ENCODE results near the gene CHRNA4.

Gene CHRNA4

GRCh38 chr20:63311833-63312243, 49.3 kb downstream of the CHRNA4 start:
- no peaks in the 10 kb centered on the region for H3K27me3 ChIP-seq (ENCODE audit: insufficient read depth, low read length, poor library complexity, severe bottlenecking)
- H2AFZ ChIP-seq (ENCODE audit: low read length): no peak overlapping the region
- H3K9ac ChIP-seq (ENCODE audit: low read depth, low read length, poor library complexity, severe bottlenecking): no peak overlapping the region
- H3K4me1 ChIP-seq (ENCODE audit: insufficient read depth, low read length, poor library complexity, severe bottlenecking): peaks cover 7% of the 10 kb centered on the region
- no peaks in the 10 kb centered on the region for H3K36me3 ChIP-seq (ENCODE audit: insufficient read depth, low read length)
- no peaks in the 10 kb centered on the region for H3K79me2 ChIP-seq (ENCODE audit: insufficient read depth, low read length)
- H3K4me2 ChIP-seq (ENCODE audit: low read depth, low read length, poor library complexity, severe bottlenecking): no peak overlapping the region
- no peaks in the 10 kb centered on the region for H3K9me3 ChIP-seq (ENCODE audit: insufficient read depth, low read depth, low read length)
- no peaks in the 10 kb centered on the region for H3F3A ChIP-seq (ENCODE audit: low read depth)
- TF ChIP-seq EZH2phosphoT487 (IDR thresholded peaks at IDR 0.05; ENCODE audit: borderline replicate concordance): no peak
- TF ChIP-seq, protein P1, sequence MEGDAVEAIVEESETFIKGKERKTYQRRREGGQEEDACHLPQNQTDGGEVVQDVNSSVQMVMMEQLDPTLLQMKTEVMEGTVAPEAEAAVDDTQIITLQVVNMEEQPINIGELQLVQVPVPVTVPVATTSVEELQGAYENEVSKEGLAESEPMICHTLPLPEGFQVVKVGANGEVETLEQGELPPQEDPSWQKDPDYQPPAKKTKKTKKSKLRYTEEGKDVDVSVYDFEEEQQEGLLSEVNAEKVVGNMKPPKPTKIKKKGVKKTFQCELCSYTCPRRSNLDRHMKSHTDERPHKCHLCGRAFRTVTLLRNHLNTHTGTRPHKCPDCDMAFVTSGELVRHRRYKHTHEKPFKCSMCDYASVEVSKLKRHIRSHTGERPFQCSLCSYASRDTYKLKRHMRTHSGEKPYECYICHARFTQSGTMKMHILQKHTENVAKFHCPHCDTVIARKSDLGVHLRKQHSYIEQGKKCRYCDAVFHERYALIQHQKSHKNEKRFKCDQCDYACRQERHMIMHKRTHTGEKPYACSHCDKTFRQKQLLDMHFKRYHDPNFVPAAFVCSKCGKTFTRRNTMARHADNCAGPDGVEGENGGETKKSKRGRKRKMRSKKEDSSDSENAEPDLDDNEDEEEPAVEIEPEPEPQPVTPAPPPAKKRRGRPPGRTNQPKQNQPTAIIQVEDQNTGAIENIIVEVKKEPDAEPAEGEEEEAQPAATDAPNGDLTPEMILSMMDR (conservative IDR thresholded peaks at IDR 0.05; ENCODE audit: low read length): no peak
- no peaks in the 10 kb centered on the region for H3K9me2 ChIP-seq (replicated peaks; ENCODE audit: low read depth, low read length)
- H4K20me1 ChIP-seq (ENCODE audit: insufficient read depth, low read length, poor library complexity, severe bottlenecking): no peaks in the 10 kb centered on the region
- no peak overlapping the region for H3K4me3 ChIP-seq (ENCODE audit: low read length, poor library complexity, severe bottlenecking)

- Histone ChIP-seq H3K9ac (ENCODE audit: low read depth, low read length, poor library complexity, severe bottlenecking) (no peak overlapping the region), H3K4me3 (ENCODE audit: low read length, poor library complexity, severe bottlenecking) (no peak overlapping the region), H3K9me3 (ENCODE audit: insufficient read depth, low read depth, low read length) (no peaks in the 10 kb centered on the region), H3K36me3 (ENCODE audit: insufficient read depth, low read length) (no peaks in the 10 kb centered on the region), H4K20me1 (ENCODE audit: insufficient read depth, low read length, poor library complexity, severe bottlenecking) (no peaks in the 10 kb centered on the region), H2AFZ (ENCODE audit: low read length) (no peak overlapping the region), H3K9me2 (replicated peaks; ENCODE audit: low read depth, low read length) (no peaks in the 10 kb centered on the region), H3F3A (ENCODE audit: low read depth) (no peaks in the 10 kb centered on the region), H3K27me3 (ENCODE audit: insufficient read depth, low read length, poor library complexity, severe bottlenecking) (no peaks in the 10 kb centered on the region), H3K4me1 (ENCODE audit: insufficient read depth, low read length, poor library complexity, severe bottlenecking) (peaks cover 7% of the 10 kb centered on the region), H3K4me2 (ENCODE audit: low read depth, low read length, poor library complexity, severe bottlenecking) (no peak overlapping the region), H3K79me2 (ENCODE audit: insufficient read depth, low read length) (no peaks in the 10 kb centered on the region)
- TF ChIP-seq, protein P1 (conservative IDR thresholded peaks at IDR 0.05; ENCODE audit: low read length): no peak
- no peak for TF ChIP-seq EZH2phosphoT487 (IDR thresholded peaks at IDR 0.05; ENCODE audit: borderline replicate concordance)
Observed at GRCh38 chr20:63311186-63311832, 49.8 kb downstream of the CHRNA4 start.

DNA sequence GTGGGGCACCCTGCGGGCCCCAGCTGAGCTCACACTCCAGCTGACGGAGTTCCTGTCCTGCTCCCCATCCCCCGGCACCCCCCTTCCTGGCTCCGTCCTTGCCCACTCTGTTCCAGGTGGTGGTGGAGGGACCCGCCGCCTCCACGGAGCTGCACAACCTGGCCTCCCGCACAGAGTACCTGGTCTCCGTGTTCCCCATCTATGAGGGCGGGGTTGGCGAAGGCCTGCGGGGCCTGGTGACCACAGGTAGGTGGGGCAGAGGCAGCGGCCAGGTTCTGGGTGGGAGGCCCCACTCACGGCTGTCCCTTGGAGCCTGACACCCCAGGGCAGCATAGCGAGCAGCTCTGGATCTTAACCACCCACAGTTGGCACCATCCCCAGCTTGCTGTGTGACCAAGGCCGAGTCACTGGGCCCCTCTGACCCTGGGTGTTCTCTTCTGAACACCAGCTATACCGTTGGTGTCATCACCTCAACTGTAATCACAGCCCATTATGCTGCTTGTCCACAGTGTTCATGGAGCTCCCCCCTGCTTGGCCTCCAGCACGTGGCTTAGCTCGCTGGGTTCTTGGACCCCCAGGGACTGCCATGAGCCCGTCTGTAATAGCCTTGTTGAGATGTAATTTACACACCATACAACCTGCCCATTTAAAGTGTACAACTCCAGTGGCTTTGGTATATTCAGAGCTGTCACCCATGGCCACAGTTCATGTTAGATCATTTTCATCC, 50.7 kb downstream of the CHRNA4 start:
- Histone ChIP-seq H3K79me2 (ENCODE audit: insufficient read depth, low read length) (no peaks in the 10 kb centered on the region), H3K9me2 (replicated peaks; ENCODE audit: low read depth, low read length) (no peaks in the 10 kb centered on the region), H3K9ac (ENCODE audit: low read depth, low read length, poor library complexity, severe bottlenecking) (no peak overlapping the region), H3K27me3 (ENCODE audit: insufficient read depth, low read length, poor library complexity, severe bottlenecking) (no peaks in the 10 kb centered on the region), H3K4me3 (ENCODE audit: low read length, poor library complexity, severe bottlenecking) (no peak overlapping the region), H3K4me1 (ENCODE audit: insufficient read depth, low read length, poor library complexity, severe bottlenecking) (peaks cover 7% of the 10 kb centered on the region), H3K36me3 (ENCODE audit: insufficient read depth, low read length) (no peaks in the 10 kb centered on the region), H3K9me3 (ENCODE audit: insufficient read depth, low read depth, low read length) (no peaks in the 10 kb centered on the region), H4K20me1 (ENCODE audit: insufficient read depth, low read length, poor library complexity, severe bottlenecking) (no peaks in the 10 kb centered on the region), H3K4me2 (ENCODE audit: low read depth, low read length, poor library complexity, severe bottlenecking) (no peak overlapping the region), H2AFZ (ENCODE audit: low read length) (no peak overlapping the region), H3F3A (ENCODE audit: low read depth) (no peaks in the 10 kb centered on the region)
- TF ChIP-seq, protein P1 (conservative IDR thresholded peaks at IDR 0.05; ENCODE audit: low read length): no peak
- TF ChIP-seq EZH2phosphoT487 (IDR thresholded peaks at IDR 0.05; ENCODE audit: borderline replicate concordance): no peak

Data from Loucy (cell line).